H9 (cell line): Measurements from ENCODE around the gene TMEM41B. TPM values are rescaled to one million over a fixed set of nuclear protein-coding genes. Genes with fewer than 3 reads are reported as not detected.

Experiments
- DNase-seq: peaks from one replicate; pipeline ENCODE4 v3.0.0-alpha.2; 2017
- H2AFZ ChIP-seq: one replicate; pipeline ENCODE4 v1.6.1; 2013; ENCODE audit warnings: mild to moderate bottlenecking, low read length, control low read depth, moderate library complexity
- H2AK5ac ChIP-seq: 2 replicates; pipeline ENCODE4 v1.6.1; 2013; ENCODE audit warnings: low read length, control low read depth, mixed read lengths; ENCODE audit not compliant: insufficient read length
- H2BK120ac ChIP-seq: one replicate; pipeline ENCODE4 v1.6.1; 2013; ENCODE audit warnings: low read depth, mild to moderate bottlenecking, low read length, control low read depth, inconsistent platforms; ENCODE audit not compliant: poor library complexity, severe bottlenecking
- H2BK12ac ChIP-seq: 2 replicates; pipeline ENCODE4 v1.6.1; 2013; ENCODE audit warnings: low read length, control low read depth, mixed read lengths, low read depth; ENCODE audit not compliant: insufficient read length
- H2BK15ac ChIP-seq: 2 replicates; pipeline ENCODE4 v1.6.1; 2013; ENCODE audit warnings: low read depth, low read length, control low read depth
- H2BK20ac ChIP-seq: one replicate; pipeline ENCODE4 v1.6.1; 2013; ENCODE audit warnings: low read depth, mild to moderate bottlenecking, low read length, control low read depth, inconsistent platforms; ENCODE audit not compliant: poor library complexity, severe bottlenecking
- H2BK5ac ChIP-seq: 2 replicates; pipeline ENCODE4 v1.6.1; 2013; ENCODE audit warnings: low read length, control low read depth, mixed read lengths; ENCODE audit not compliant: insufficient read length
- H3K14ac ChIP-seq: 2 replicates; pipeline ENCODE4 v1.6.1; 2013; ENCODE audit warnings: low read length, control low read depth; ENCODE audit not compliant: insufficient read depth
- H3K18ac ChIP-seq: 2 replicates; pipeline ENCODE4 v1.6.1; 2013; ENCODE audit warnings: low read depth, mild to moderate bottlenecking, mixed read lengths, low read length, control low read depth; ENCODE audit not compliant: insufficient read length
- H3K23ac ChIP-seq: 2 replicates; pipeline ENCODE4 v1.6.1; 2013; ENCODE audit warnings: low read length, control low read depth, mixed read lengths, low read depth; ENCODE audit not compliant: insufficient read length
- H3K23me2 ChIP-seq: 2 replicates; pipeline ENCODE4 v1.6.1; 2013; ENCODE audit warnings: low read depth, mild to moderate bottlenecking, mixed read lengths, low read length, control low read depth; ENCODE audit not compliant: insufficient read length, poor library complexity, severe bottlenecking
- H3K27ac ChIP-seq: 2 replicates; pipeline ENCODE4 v1.5.1; 2013; ENCODE audit warnings: low read length, control low read depth, mixed read lengths, low read depth; ENCODE audit not compliant: insufficient read length
- H3K27me3 ChIP-seq: 2 replicates; pipeline ENCODE4 v1.6.1; 2013; ENCODE audit warnings: low read length, control low read depth, inconsistent platforms; ENCODE audit not compliant: insufficient read depth
- H3K4ac ChIP-seq: 2 replicates; pipeline ENCODE4 v1.6.1; 2013; ENCODE audit warnings: low read depth, mild to moderate bottlenecking, control low read depth, inconsistent platforms, low read length, moderate library complexity
- H3K4me1 ChIP-seq: 2 replicates; pipeline ENCODE4 v1.6.1; 2013; ENCODE audit warnings: low read length, control low read depth, inconsistent platforms; ENCODE audit not compliant: insufficient read depth
- H3K4me2 ChIP-seq: 2 replicates; pipeline ENCODE4 v1.6.1; 2013; ENCODE audit warnings: low read length, control low read depth, mixed read lengths; ENCODE audit not compliant: insufficient read length, insufficient read depth
- H3K56ac ChIP-seq: 2 replicates; pipeline ENCODE4 v1.6.1; 2013; ENCODE audit warnings: low read depth, mild to moderate bottlenecking, mixed read lengths, low read length, control low read depth; ENCODE audit not compliant: insufficient read length
- H3K79me1 ChIP-seq: 2 replicates; pipeline ENCODE4 v1.6.1; 2013; ENCODE audit warnings: low read depth, mild to moderate bottlenecking, moderate library complexity, low read length, control low read depth, inconsistent platforms; ENCODE audit not compliant: insufficient read depth, poor library complexity, severe bottlenecking
- H3K79me2 ChIP-seq: 2 replicates; pipeline ENCODE4 v1.6.1; 2013; ENCODE audit warnings: low read length, control low read depth, inconsistent platforms; ENCODE audit not compliant: insufficient read depth
- H3K9ac ChIP-seq: 2 replicates; pipeline ENCODE4 v1.6.1; 2013; ENCODE audit warnings: low read length, control low read depth, mixed read lengths; ENCODE audit not compliant: insufficient read length; ENCODE audit errors: extremely low read depth
- H3K9me3 ChIP-seq: one replicate; pipeline ENCODE4 v1.6.1; 2013; ENCODE audit warnings: low read depth, low read length, inconsistent platforms; ENCODE audit not compliant: control insufficient read depth
- H3T11ph ChIP-seq: one replicate; pipeline ENCODE4 v1.6.1; 2013; ENCODE audit warnings: mild to moderate bottlenecking, low read length, control low read depth, inconsistent platforms
- H4K20me1 ChIP-seq: one replicate; pipeline ENCODE4 v1.6.1; 2013; ENCODE audit not compliant: control insufficient read depth, insufficient read length, insufficient read depth
- H4K5ac ChIP-seq: 2 replicates; pipeline ENCODE4 v1.6.1; 2013; ENCODE audit warnings: low read depth, mild to moderate bottlenecking, mixed read lengths, low read length, control low read depth; ENCODE audit not compliant: insufficient read length
- H4K8ac ChIP-seq: replicated peaks from 2 replicates; pipeline ENCODE4 v1.6.1; 2013; ENCODE audit warnings: low read length, control low read depth, mixed read lengths, low read depth; ENCODE audit not compliant: insufficient read length
- H4K91ac ChIP-seq: 2 replicates; pipeline ENCODE4 v1.6.1; 2013; ENCODE audit warnings: low read depth, mild to moderate bottlenecking, moderate library complexity, mixed read lengths, low read length, control low read depth; ENCODE audit not compliant: insufficient read length
- H3K27ac Mint-ChIP-seq, 3 experiments: 2 replicates in 2 of 3; 3 replicates in 1 of 3; pipeline ENCODE4 v1.8.0; 2020 to 2021; ENCODE audit warnings: mixed read lengths in 3 of 3, mild to moderate bottlenecking in 1 of 3, moderate library complexity in 1 of 3
- H3K27me3 Mint-ChIP-seq: 2 replicates; pipeline ENCODE4 v1.8.0; 2021; ENCODE audit warnings: low read depth, mild to moderate bottlenecking, moderate library complexity, mixed read lengths
- H3K36me3 Mint-ChIP-seq, 3 experiments: 2 replicates in 2 of 3; 3 replicates in 1 of 3; pipeline ENCODE4 v1.8.0; 2020 to 2021; ENCODE audit warnings: low read depth in 3 of 3, mixed read lengths in 3 of 3; ENCODE audit not compliant: insufficient read depth in 1 of 3
- H3K4me1 Mint-ChIP-seq, 2 experiments: 2 replicates each; pipeline ENCODE4 v1.8.0; 2020; ENCODE audit warnings: mixed read lengths in 2 of 2
- H3K4me3 Mint-ChIP-seq, 2 experiments: 2 replicates in 1 of 2; 3 replicates in 1 of 2; pipeline ENCODE4 v1.8.0; 2020 to 2021; ENCODE audit warnings: mild to moderate bottlenecking in 2 of 2, mixed read lengths in 2 of 2, moderate library complexity in 1 of 2
- H3K9me3 Mint-ChIP-seq, 2 experiments: 2 replicates in 1 of 2; 3 replicates in 1 of 2; pipeline ENCODE4 v1.8.0; 2020; ENCODE audit warnings: mild to moderate bottlenecking in 2 of 2, mixed read lengths in 2 of 2, moderate library complexity in 1 of 2
- CTCF ChIP-seq: fragments of 200-600 bp; sonication (generic); conservative IDR thresholded peaks from 3 replicates; pipeline ENCODE4 v1.8.0; 2021; ENCODE audit warnings: antibody characterized with exemption, mild to moderate bottlenecking
- WGBS: extraction: QIAGEN DNeasy Blood & Tissue Kit; methylation state at CpG from one replicate; pipeline ENCODE4 v1.1.7; 2013; ENCODE audit warnings: missing lambda C conversion rate, low lambda C conversion rate, mixed read lengths; ENCODE audit not compliant: insufficient read length; ENCODE audit errors: extremely low coverage; 5-methylcytosine and 5-hydroxymethylcytosine counted together
- total RNA-seq: library from RNA; stranded (reverse); gene quantifications from 2 replicates; pipeline ENCODE4 v1.2.1, GENCODE V29; 2021

The TMEM41B gene
- total RNA-seq, 1 experiment from 2014 or later = 48.7 TPM

DNA sequence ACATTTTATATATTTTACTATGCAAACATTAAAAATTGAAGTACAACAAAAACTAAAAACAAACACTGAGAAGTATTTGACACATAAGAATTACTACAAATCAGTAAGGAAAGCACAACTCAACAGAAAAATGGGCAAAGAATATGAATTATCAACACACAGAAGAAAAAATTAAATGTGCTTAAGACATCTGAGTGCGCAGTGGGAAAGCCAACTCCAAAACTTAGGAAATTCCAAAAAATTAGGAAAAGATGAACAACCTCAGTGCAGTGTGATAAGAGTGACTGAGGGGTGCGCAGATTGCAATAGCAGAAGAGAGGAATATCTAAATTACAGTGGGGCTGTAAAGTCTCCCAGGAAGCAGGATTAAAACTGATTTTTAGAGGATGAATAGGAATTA, 1.9 kb upstream of the TMEM41B start:
- Histone ChIP-seq H3K4ac (no peak overlapping the region), H3K79me1 (peaks cover 4% of the 10 kb centered on the region), H3K56ac (no peak overlapping the region), H2AFZ (no peak overlapping the region), H3T11ph (no peak overlapping the region), H3K14ac (no peak overlapping the region), H4K91ac (no peak overlapping the region), H4K20me1 (no peaks in the 10 kb centered on the region), H3K23me2 (peaks cover 7% of the 10 kb centered on the region), H3K23ac (no peak overlapping the region), H2BK15ac (no peak overlapping the region), H3K27ac (no peak overlapping the region), H2AK5ac (no peak overlapping the region), H3K4me1 (peaks cover 4% of the 10 kb centered on the region; the same call in 1 of the 2 replicates), H4K8ac (no peak overlapping the region), H2BK12ac (no peak overlapping the region), H3K9ac (no peak overlapping the region), H2BK120ac (no peak overlapping the region), H3K9me3 (no peaks in the 10 kb centered on the region), H3K18ac (no peak overlapping the region), H2BK5ac (no peak overlapping the region), H3K4me2 (no peak overlapping the region), H3K79me2 (peaks cover 23% of the 10 kb centered on the region; the same call in 1 of the 2 replicates), H3K27me3 (no peaks in the 10 kb centered on the region), H4K5ac (no peak overlapping the region), H2BK20ac (no peak overlapping the region)
- TF ChIP-seq CTCF = no peak
- H3K27ac Mint-ChIP-seq = no peak overlapping the region; a peak in 1 of 7 replicates
- WGBS = no CpG with 5 or more reads among the region's 2 CpGs
- H3K27me3 Mint-ChIP-seq = no peaks in the 10 kb centered on the region
- peaks cover 0 to 8% (median 8%) of the 10 kb centered on the region in 3 experiments; a peak in 3 of 7 replicates for H3K36me3 Mint-ChIP-seq
- H3K4me3 Mint-ChIP-seq = no peak overlapping the region
- peaks cover 47 to 53% of the 10 kb centered on the region in 2 experiments for H3K4me1 Mint-ChIP-seq
- H3K9me3 Mint-ChIP-seq = no peaks in the 10 kb centered on the region
- DNase-seq = no peak
